ENCODE results near the gene ELAC1.
"Not testable (repeated sequence)": the region's sequence is repeated elsewhere in the genome, so short reads cannot be mapped to it uniquely, and the experiment has no call there.

Gene ELAC1

DNA sequence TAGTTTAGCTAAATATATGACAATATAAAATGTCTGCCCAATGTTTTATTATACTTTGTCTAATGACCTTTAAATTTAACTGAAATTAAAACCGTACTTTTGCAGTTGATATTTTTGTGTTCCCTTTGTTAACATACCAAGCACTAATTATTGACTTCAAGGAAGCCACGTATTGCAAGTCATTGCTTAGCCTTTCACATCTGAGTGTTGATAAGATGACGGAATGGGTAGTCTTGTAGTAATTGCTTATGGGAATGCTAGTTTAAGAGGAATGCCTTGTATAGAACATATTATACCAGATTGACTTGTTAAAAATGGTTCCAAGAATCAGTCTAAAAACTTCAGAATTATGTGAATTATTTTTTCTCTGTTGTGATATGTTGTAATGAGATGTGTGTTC, 14.0 kb upstream of the ELAC1 start:
- Mint-ChIP-seq H3K27ac (no peak overlapping the region), H3K9me3 (no peaks in the 10 kb centered on the region), H3K36me3 (no peaks in the 10 kb centered on the region), H3K4me1 (no peaks in the 10 kb centered on the region), H3K27me3 (no peaks in the 10 kb centered on the region), H3K4me3 (no peak overlapping the region)

GRCh38 chr18:50955253-50955652, 12.6 kb upstream of the ELAC1 start:
- Mint-ChIP-seq H3K36me3 (no peaks in the 10 kb centered on the region), H3K27me3 (no peaks in the 10 kb centered on the region), H3K27ac (no peak overlapping the region), H3K9me3 (no peaks in the 10 kb centered on the region), H3K4me3 (no peak overlapping the region), H3K4me1 (no peaks in the 10 kb centered on the region)

- no peak overlapping the region for H3K27ac Mint-ChIP-seq
- H3K9me3 Mint-ChIP-seq, result no peaks in the 10 kb centered on the region
- H3K27me3 Mint-ChIP-seq, result peaks cover 2% of the 10 kb centered on the region
- no peaks in the 10 kb centered on the region for H3K4me1 Mint-ChIP-seq
- H3K36me3 Mint-ChIP-seq, result peaks cover 2% of the 10 kb centered on the region
- H3K4me3 Mint-ChIP-seq, result no peak overlapping the region
These were observed 11.7 kb upstream of the ELAC1 start for GRCh38 chr18:50956116-50956515.

GRCh38 chr18:50961974-50962373, 5.9 kb upstream of the ELAC1 start:
- H3K27ac Mint-ChIP-seq, result no peak overlapping the region
- H3K4me1 Mint-ChIP-seq, result no peaks in the 10 kb centered on the region
- H3K9me3 Mint-ChIP-seq, result peaks cover 20% of the 10 kb centered on the region
- H3K36me3 Mint-ChIP-seq, result peaks cover 12% of the 10 kb centered on the region
- peaks cover 2% of the 10 kb centered on the region for H3K27me3 Mint-ChIP-seq
- no peak overlapping the region for H3K4me3 Mint-ChIP-seq

GRCh38 chr18:50969448-50969847, 1.6 kb downstream of the ELAC1 start:
- no peaks in the 10 kb centered on the region for H3K9me3 Mint-ChIP-seq
- H3K4me3 Mint-ChIP-seq, result peak overlapping the region; percentile 83
- peaks cover 29% of the 10 kb centered on the region for H3K4me1 Mint-ChIP-seq
- peaks cover under 1% of the 10 kb centered on the region for H3K36me3 Mint-ChIP-seq
- H3K27ac Mint-ChIP-seq, result peak overlapping the region; percentile 19
- no peaks in the 10 kb centered on the region for H3K27me3 Mint-ChIP-seq

DNA sequence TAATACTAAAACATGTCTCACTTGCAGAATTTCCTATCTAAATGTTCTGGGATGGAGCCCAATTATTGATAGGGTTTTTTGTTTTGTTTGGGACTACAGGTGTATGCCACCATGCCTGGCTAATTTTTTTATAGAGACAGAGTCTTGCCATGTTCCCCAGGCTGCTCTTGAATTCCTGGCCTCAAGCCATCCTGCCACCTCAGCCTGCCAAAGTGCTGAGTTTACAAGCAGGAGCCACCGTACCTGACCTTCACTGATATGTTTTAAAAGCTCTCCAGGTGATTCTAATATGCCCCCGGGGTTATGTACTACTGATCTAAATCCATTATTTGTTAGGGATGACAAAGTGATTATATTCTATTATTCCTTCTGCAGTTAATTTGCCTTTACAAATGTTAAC, 2.2 kb downstream of the ELAC1 start:
- H3K27me3 Mint-ChIP-seq, result no peaks in the 10 kb centered on the region
- peaks cover 4% of the 10 kb centered on the region for H3K36me3 Mint-ChIP-seq
- H3K4me3 Mint-ChIP-seq, result no peak overlapping the region
- H3K9me3 Mint-ChIP-seq, result no peaks in the 10 kb centered on the region
- peaks cover 29% of the 10 kb centered on the region for H3K4me1 Mint-ChIP-seq
- H3K27ac Mint-ChIP-seq, result peak overlapping the region; percentile 33

DNA sequence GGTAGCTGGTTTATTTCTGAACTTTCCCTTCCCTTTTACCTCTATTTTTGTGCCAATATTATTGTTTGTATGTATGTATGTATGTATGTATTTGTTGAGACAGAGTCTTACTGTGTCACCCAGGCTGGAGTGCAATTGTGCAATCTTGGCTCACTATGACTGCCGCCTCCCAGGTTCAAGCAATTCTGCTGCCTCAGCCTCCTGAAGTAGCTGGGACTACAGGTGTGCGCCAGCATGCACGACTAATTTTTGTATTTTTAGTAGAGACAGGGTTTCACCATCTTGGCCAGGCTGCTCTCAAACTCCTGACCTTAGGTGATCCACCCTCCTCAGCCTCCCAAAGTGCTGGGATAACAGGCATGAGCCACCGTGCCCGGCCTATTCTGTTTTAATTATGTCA, 4.6 kb downstream of the ELAC1 start:
- not testable (repeated sequence) for H3K4me3 Mint-ChIP-seq, H3K27me3 Mint-ChIP-seq, H3K9me3 Mint-ChIP-seq, H3K27ac Mint-ChIP-seq
- Mint-ChIP-seq H3K4me1 (peaks cover 27% of the 10 kb centered on the region), H3K36me3 (peaks cover 19% of the 10 kb centered on the region)

- H3K27ac Mint-ChIP-seq, result no peak overlapping the region
- H3K4me3 Mint-ChIP-seq, result no peak overlapping the region
- peaks cover 27% of the 10 kb centered on the region for H3K36me3 Mint-ChIP-seq
- no peaks in the 10 kb centered on the region for H3K27me3 Mint-ChIP-seq
- H3K4me1 Mint-ChIP-seq, result peaks cover 25% of the 10 kb centered on the region
- no peaks in the 10 kb centered on the region for H3K9me3 Mint-ChIP-seq
These were observed 5.7 kb downstream of the ELAC1 start for GRCh38 chr18:50973367-50974126.

DNA sequence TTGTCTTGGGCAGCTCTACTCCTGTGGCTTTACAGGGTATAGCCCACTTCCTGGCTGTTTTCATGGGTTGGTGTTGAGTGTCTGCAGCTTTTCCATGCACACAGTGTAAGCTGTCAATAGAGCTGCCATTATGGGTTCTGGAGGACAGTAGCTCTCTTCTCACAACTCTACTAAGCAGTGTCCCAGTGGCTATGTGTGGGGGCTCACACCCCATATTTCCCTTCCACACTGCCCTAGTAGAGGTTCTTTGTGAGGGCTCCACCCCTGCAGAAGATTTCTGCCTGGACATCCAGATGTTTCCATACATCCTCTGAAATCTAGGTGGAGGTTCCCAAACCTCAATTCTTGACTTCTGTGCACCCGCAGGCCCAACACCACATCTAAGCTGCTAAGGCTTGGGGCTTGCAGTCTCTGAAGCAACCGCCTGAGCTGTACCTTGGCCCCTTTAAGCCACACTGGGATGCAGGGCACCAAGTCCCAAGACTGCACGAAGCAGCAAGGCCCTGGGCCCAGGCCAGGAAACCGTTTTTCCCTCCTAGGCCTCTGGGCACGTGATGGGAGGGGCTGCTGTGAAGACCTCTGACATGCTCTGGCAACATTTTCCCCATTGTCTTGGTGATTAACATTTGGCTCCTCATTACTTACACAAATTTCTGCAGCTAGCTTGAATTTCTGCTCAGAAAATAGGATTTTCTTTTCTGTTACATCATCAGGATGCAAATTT, 9.4 kb downstream of the ELAC1 start:
- H3K36me3 Mint-ChIP-seq, result peaks cover 36% of the 10 kb centered on the region
- no peaks in the 10 kb centered on the region for H3K9me3 Mint-ChIP-seq
- H3K4me1 Mint-ChIP-seq, result peaks cover 11% of the 10 kb centered on the region
- no peak overlapping the region for H3K27ac Mint-ChIP-seq
- no peaks in the 10 kb centered on the region for H3K27me3 Mint-ChIP-seq
- H3K4me3 Mint-ChIP-seq, result no peak overlapping the region

DNA sequence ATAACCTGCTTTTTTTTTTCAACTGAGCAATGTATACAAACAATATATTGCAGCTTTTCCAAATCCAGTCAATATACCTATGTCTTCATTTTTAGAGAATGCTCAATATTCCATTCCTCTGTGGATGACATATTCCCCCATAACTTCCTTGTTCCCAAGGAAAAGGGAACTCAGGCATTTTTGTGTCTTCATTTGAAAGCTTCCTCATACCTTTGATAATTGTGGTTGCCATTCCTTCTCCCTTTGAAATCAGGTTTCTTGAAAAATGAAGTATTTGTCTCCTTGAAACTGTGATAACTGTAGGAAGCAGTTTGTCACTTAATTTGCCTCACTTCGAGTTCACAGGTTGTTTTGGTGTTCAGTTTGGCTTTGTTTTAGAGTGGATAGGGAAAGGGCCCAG, 13.5 kb downstream of the ELAC1 start:
- Mint-ChIP-seq H3K27ac (no peak overlapping the region), H3K9me3 (no peaks in the 10 kb centered on the region), H3K4me1 (peaks cover 7% of the 10 kb centered on the region), H3K4me3 (no peak overlapping the region), H3K27me3 (no peaks in the 10 kb centered on the region), H3K36me3 (peaks cover 24% of the 10 kb centered on the region)

- H3K4me1 Mint-ChIP-seq, result peaks cover 7% of the 10 kb centered on the region
- H3K36me3 Mint-ChIP-seq, result peaks cover 21% of the 10 kb centered on the region
These were observed 14.4 kb downstream of the ELAC1 start for GRCh38 chr18:50982086-50982801.

DNA sequence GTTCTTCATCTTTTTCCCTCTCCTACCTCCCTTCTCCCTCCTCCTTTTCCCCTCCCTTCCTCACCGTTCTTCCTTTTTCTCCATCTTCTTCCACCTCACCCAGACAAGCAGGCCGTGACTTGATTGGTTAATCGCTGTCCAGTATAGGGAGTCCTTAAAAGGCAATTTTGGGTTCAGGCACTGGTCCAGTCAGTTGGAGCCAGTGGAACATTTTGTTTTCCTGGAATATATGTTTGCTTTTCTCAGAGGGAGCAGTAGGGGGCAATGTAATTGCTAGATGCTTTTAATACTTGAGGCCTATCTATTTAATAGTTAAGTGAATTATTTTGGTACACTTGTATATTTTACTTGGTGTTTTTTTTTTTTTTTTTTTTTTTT, 15.0 kb downstream of the ELAC1 start:
- Mint-ChIP-seq H3K27ac (no peak overlapping the region), H3K36me3 (peaks cover 20% of the 10 kb centered on the region), H3K27me3 (no peaks in the 10 kb centered on the region), H3K9me3 (no peaks in the 10 kb centered on the region), H3K4me3 (no peak overlapping the region), H3K4me1 (peaks cover 7% of the 10 kb centered on the region)

More at GRCh38 chr18:50982086-50982801, 14.4 kb downstream of the ELAC1 start:
- no peak overlapping the region for H3K27ac Mint-ChIP-seq
- H3K4me3 Mint-ChIP-seq, result no peak overlapping the region
- no peaks in the 10 kb centered on the region for H3K9me3 Mint-ChIP-seq
- no peaks in the 10 kb centered on the region for H3K27me3 Mint-ChIP-seq

DNA sequence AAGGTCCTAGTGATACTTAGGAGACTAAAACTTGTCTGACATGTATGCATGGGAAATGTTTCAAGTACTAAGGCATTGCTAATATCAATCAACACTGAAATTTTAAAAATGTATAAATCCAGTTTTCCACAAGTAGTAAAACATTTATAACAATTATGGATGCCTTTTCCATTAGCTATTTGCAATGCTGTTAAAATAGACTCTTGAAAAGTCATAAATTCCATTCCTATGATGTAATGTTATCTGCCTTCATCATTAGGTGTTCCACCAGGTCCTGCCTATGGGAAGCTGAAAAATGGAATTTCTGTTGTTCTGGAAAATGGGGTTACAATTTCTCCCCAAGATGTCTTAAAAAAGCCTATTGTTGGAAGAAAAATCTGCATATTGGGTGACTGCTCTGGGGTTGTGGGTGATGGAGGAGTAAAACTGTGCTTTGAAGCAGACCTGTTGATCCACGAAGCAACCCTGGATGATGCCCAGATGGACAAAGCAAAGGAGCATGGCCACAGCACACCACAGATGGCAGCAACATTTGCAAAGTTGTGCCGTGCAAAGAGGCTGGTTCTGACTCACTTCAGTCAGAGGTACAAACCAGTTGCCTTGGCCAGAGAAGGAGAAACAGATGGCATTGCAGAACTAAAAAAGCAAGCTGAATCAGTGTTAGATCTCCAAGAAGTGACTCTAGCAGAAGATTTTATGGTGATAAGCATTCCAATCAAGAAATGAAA, 18.7 kb downstream of the ELAC1 start:
- Mint-ChIP-seq H3K27me3 (no peaks in the 10 kb centered on the region), H3K9me3 (no peaks in the 10 kb centered on the region), H3K27ac (no peak overlapping the region), H3K36me3 (peaks cover 7% of the 10 kb centered on the region), H3K4me3 (no peak overlapping the region), H3K4me1 (peaks cover 5% of the 10 kb centered on the region)

DNA sequence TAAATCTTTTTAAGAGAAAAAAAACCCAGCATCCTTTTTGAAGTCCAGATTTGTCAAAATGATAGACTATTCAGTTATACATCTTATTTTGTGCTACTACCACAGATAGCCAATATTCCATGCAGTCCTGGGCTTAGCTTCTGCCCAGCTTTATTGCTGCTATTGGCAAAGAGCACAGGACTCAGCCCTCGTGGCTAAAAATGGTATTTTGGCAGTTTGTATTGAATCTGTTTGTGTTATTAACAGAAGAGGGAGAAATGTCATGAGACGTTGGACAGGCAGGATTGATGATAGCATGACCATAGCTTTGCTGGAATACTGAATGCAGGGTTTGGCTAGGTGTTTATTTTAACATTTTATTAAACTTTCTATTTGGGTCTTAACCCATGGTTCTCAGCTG, 19.4 kb downstream of the ELAC1 start:
- no peaks in the 10 kb centered on the region for H3K9me3 Mint-ChIP-seq
- H3K27ac Mint-ChIP-seq, result no peak overlapping the region
- H3K4me1 Mint-ChIP-seq, result peaks cover 3% of the 10 kb centered on the region
- H3K36me3 Mint-ChIP-seq, result peaks cover 7% of the 10 kb centered on the region
- no peaks in the 10 kb centered on the region for H3K27me3 Mint-ChIP-seq
- no peak overlapping the region for H3K4me3 Mint-ChIP-seq

DNA sequence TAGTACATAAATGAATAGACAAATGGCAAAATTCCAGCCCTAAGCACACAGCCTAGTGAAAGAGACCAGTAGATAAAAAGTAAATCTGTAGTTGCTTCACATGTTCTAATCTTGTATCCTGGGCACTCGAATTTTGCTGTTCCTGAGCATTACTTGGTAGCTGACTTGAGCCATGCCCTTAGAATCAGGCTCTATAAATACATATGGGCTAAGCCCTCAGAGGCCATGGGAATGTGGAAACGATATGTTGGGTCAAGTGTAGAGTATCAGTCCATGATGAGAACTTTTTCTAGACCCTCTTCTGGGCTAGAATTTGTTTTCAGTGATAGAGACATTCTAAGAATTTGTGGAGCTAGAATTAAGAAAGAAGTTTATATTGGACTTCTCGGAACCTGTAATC, 21.9 kb downstream of the ELAC1 start:
- Mint-ChIP-seq H3K4me1 (no peaks in the 10 kb centered on the region), H3K9me3 (no peaks in the 10 kb centered on the region), H3K36me3 (peaks cover 7% of the 10 kb centered on the region), H3K27ac (no peak overlapping the region), H3K4me3 (no peak overlapping the region), H3K27me3 (no peaks in the 10 kb centered on the region)

All from activated naive CD4-positive, alpha-beta T cell treated with anti-CD3 and anti-CD28 coated beads, Interleukin-2, amount 50 U/mL, for 24 hours (primary cell).